Measurements from ENCODE around the gene RALGDS. TPM values are rescaled to one million over a fixed set of nuclear protein-coding genes. Genes with fewer than 3 reads are reported as not detected.

The RALGDS gene
- polyA plus RNA-seq, 6 donors from 2014 or later, result 5.5 to 17.5 (median 8.7) TPM

DNA sequence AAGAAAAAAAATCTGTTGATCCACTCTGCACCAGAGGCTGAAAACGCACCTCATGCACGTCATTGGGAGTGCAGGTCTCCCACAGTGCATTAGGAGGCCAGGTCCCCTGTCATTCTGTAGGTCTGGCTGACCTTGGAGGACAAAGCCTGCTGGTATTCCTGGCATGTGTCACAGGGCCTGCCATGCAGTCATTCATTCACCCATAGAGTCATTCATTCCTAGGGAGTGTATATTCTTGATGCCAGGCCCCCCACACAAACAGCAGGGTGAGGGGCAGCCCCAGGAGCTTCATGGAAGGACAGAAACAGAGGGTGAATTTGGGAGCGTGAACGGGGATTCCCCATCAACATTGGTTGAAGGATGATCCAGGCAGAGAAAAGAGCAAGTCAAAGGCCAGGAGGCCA lies 40.5 kb upstream of the RALGDS start:
- no peaks in the 10 kb centered on the region for H3K9me3 Mint-ChIP-seq
- H3K27ac Mint-ChIP-seq, result peak overlapping the region in 3 of 6 donors; percentile 5 to 58 (median 24)
- H3K4me1 Mint-ChIP-seq, result peaks cover 21 to 36% (median 26%) of the 10 kb centered on the region in 3 donors
- no peak for DNase-seq
- H3K36me3 Mint-ChIP-seq, result peaks cover 0 to 9% of the 10 kb centered on the region in 2 donors
- H3K4me3 Mint-ChIP-seq, result peak overlapping the region; percentile 67 to 87 (median 78)
- no peaks in the 10 kb centered on the region for H3K27me3 Mint-ChIP-seq
- ATAC-seq (ENCODE audit: low read depth in 2 of 2), result no peak

DNA sequence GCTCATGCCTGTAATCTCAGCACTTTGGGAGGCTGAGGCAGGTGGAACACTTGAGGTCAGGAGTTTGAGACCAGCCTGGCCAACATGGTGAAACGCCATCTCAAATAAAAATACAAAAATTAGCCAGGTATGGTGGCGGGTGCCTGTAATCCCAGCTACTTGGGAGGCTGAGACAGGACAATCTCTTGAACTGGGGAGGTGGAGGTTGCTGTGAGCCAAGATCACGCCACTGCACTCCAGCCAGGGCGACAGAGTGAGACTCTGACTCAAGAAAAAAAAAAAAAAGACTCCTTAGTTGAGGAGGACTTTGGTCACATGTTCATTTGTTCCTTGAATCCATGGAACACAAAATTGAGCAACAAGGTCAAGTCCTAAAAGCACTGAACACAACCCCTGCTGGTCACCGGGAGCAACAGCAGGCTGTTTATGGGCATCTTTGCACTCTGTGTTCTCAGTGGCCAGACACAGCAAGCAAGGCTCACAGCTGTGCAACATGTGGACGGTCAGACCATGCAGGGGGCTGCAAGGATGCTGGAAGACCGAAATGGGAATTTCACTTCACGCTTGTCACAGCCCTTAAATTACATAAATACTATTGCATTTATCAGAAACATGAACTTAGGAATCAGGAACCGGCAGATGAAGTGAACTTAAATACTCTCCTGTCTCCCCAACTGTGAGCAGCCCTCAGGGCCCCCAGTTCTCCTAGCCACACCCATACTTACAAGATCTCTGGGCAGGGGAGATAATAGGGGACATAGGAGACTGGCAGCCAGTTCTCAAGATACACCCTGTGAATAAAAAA lies 39.9 kb upstream of the RALGDS start:
- peak; percentile 53 to 63 for ATAC-seq (ENCODE audit: low read depth in 2 of 2)
- no peaks in the 10 kb centered on the region for H3K27me3 Mint-ChIP-seq
- DNase-seq, result no peak
- peaks cover 21 to 36% (median 27%) of the 10 kb centered on the region in 3 donors for H3K4me1 Mint-ChIP-seq
- H3K9me3 Mint-ChIP-seq, result no peaks in the 10 kb centered on the region
- peak overlapping the region in 4 of 8 donors; percentile 31 to 68 (median 50) for H3K4me3 Mint-ChIP-seq
- H3K27ac Mint-ChIP-seq, result peak overlapping the region in 2 of 6 donors; percentile 5 to 81
- peaks cover 0 to 9% of the 10 kb centered on the region in 2 donors for H3K36me3 Mint-ChIP-seq

DNA sequence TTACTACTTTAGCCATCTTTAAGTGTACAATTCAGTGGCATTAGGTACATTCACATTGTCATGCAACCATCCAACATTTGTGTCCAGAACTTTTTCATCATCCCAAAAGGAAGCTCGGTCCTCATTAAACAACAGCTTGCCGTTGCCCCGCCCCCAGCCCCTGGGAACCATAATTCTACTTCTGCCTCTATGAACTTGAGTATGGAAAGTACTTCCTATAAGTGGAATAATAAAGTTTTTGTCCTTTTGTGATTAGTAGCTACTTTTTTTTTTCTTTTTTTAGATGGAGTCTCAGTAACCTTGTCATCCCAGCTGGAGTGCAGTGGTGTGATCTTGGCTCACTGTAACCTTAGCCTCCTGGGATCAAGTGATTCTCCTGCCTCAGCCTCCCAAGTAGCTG lies 37.7 kb upstream of the RALGDS start:
- H3K4me3 Mint-ChIP-seq, result no peak overlapping the region
- DNase-seq (no peak), ATAC-seq (ENCODE audit: low read depth in 2 of 2) (no peak)
- no peaks in the 10 kb centered on the region for H3K27me3 Mint-ChIP-seq
- H3K4me1 Mint-ChIP-seq, result peaks cover 16 to 34% (median 26%) of the 10 kb centered on the region in 3 donors
- H3K36me3 Mint-ChIP-seq, result peaks cover 4 to 9% of the 10 kb centered on the region in 2 donors
- H3K9me3 Mint-ChIP-seq, result no peaks in the 10 kb centered on the region
- no peak overlapping the region for H3K27ac Mint-ChIP-seq

DNA sequence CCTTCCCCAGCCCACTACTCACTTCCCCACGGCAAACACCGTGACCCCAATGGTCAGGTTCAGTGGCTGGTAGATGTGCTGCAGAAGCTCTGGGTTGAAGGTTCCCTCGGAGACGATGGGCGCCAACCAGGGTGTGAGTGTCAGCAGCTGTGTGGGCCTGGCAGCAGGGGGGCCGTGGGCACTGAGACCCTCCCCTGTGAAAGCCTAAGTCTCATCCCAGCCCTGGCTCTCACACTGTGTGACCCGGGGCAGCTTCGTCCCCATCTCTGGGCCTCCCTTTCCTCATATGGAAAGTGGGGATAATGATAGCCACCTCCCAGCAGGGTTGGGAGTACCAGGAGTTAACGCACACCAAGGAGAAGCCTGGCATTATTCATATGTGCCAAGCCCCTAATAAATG lies 34.1 kb upstream of the RALGDS start:
- Mint-ChIP-seq H3K27me3 (no peaks in the 10 kb centered on the region), H3K27ac (peak overlapping the region in 2 of 6 donors; percentile 9 to 79), H3K9me3 (no peaks in the 10 kb centered on the region), H3K4me1 (peaks cover 13 to 14% (median 14%) of the 10 kb centered on the region in 3 donors), H3K4me3 (peak overlapping the region in 1 of 8 donors; percentile 47), H3K36me3 (peaks cover 4 to 9% of the 10 kb centered on the region in 2 donors)
- ATAC-seq (ENCODE audit: low read depth in 2 of 2), result no peak
- no peak for DNase-seq

DNA sequence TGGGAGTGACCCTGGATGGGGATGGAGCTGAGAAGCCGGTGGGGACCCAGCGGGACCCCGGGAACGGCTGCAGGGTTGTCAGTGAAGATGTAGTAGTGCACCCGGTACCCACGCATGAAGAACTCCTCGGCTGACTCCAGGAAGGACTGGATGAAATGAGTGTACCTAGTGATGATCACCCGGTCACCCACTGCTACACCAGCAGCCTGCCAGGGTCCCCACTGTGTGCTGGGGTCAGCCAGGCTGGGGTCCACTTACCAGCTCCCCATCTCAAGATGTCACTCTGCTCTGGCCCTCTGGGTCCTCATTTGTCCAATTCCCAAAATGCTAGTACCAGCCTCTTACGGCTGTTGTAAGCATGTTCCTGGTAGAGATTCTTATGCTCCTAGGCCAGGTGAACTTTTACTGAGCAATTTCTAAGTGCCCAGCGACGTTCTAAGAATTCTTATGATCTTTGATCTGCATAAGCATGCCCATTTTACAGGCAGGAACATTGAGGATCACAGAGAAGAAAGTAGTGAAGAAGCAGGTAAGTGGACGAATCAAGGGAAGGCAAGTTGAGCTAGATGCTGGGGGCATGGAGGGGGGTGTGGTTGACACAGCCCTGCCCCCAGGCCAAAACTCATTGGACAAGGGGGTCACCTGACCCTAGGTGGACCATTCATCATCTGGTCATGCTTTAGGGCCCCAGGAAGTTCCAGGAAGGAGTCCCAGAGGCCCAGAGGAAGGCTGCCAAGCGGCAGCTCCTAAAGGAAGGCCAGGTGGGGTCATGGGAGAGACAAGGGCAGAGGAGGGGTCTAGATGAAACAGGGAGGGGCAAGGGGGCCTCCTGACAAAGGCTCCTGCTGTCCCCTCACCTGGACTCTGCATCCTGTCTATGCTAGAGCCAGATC lies 33.3 kb upstream of the RALGDS start:
- Mint-ChIP-seq H3K36me3 (peaks cover under 1 to 4% of the 10 kb centered on the region in 2 donors), H3K4me3 (peak overlapping the region in 1 of 8 donors; percentile 27), H3K27ac (peak overlapping the region in 3 of 6 donors; percentile 49 to 76 (median 52)), H3K9me3 (no peaks in the 10 kb centered on the region), H3K27me3 (no peaks in the 10 kb centered on the region), H3K4me1 (peaks cover 10 to 19% (median 13%) of the 10 kb centered on the region in 3 donors)
- DNase-seq, result no peak
- ATAC-seq (ENCODE audit: low read depth in 2 of 2), result no peak

DNA sequence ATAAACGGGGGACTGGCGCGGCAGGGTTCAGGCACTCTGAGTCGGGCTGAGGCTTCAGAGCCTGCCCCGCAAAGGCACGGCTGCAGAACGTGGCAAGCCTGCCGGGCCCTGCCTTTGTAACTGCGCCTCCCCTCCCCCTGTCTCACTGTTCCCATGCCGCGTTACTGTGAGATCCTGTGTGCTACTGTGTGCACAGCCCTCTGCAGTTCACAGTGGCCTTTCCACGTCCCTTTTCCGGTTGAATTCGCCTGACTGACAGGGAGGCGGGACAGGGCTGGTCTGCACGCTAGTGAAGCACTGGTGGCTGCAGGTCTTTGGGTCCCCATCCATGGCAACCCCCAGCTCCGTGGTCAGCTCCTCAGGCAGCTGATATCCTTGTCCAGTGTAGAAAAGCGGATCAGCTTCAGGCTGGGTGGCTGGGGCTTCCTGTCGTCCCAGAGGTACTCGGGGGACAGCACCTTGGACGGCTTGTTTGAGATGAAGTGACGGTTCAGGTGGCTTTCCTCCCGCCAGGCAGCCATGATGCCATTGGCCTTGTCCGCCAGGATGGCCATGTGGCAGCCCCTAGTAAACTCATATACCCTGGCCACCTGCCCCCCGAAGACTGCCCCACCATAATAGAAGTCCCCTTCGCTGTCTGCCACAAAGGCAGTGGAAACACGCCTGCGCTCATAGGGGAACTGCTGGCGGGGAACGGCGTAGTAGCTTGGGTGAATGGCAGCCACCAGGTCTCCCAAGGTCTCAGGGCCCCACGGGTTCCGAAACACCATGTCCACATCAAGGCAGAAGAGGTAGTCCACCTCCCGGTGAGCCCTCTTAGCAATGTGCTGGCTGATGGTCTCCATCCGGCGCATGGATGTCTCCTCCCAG lies 32.4 kb upstream of the RALGDS start:
- H3K4me1 Mint-ChIP-seq, result peaks cover 11 to 20% (median 14%) of the 10 kb centered on the region in 3 donors
- H3K27ac Mint-ChIP-seq, result no peak overlapping the region
- no peaks in the 10 kb centered on the region for H3K9me3 Mint-ChIP-seq
- H3K27me3 Mint-ChIP-seq, result no peaks in the 10 kb centered on the region
- peak overlapping the region in 1 of 8 donors; percentile 52 for H3K4me3 Mint-ChIP-seq
- peaks cover 0 to 4% of the 10 kb centered on the region in 2 donors for H3K36me3 Mint-ChIP-seq
- ATAC-seq (ENCODE audit: low read depth in 2 of 2), result no peak
- DNase-seq, result no peak

DNA sequence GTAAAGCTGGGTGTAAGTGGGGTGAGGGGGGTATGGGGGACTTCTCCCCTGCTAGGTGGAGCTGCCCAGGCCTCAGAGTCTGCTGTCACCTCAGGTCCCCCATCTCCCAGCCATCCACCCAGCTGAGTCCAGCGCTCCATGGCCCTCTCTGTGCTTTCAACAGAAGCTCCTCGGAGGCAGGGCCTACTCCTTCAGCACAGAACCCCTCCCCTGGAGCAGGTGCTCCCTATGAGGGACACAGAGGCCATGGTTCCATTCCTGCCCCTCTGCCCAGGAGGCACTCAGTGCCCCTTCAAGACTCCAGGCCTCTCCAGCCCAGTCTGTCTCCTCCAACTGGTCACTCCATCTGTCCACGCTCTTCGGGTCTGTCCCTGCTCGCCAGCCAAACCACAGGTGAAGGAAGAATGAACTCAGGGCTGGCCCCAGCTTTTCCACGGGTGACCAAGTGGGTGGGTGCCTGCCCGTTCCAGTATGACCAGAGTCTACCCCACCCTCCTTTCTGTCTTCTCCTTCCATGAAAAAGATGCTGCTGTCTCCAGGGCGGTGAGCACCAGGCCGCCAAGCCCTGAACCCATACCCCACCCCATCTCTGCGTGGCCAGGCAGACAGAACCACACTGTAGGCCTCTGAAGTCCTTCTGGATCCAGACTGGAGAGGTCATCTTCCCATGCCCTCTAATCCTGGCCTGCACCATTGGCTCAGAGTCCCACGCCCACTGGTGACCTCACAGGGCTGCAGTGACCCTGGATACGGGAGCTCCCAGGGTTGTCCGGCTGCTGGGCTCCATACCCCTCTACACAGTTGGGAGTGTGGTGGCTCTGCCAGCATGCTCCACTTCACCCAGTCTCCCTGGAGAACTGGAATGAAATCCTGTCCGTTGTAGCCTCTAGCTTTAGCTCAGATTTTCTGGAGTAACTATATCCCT lies 30.8 kb upstream of the RALGDS start:
- Mint-ChIP-seq H3K4me3 (peak overlapping the region in 3 of 8 donors; percentile 35 to 80 (median 61)), H3K27ac (peak overlapping the region in 5 of 6 donors; percentile 51 to 94 (median 88)), H3K36me3 (peaks cover 0 to 4% of the 10 kb centered on the region in 2 donors), H3K4me1 (peaks cover 23 to 30% (median 30%) of the 10 kb centered on the region in 3 donors), H3K27me3 (no peaks in the 10 kb centered on the region), H3K9me3 (no peaks in the 10 kb centered on the region)
- ATAC-seq (ENCODE audit: low read depth in 2 of 2), result no peak
- DNase-seq, result no peak

DNA sequence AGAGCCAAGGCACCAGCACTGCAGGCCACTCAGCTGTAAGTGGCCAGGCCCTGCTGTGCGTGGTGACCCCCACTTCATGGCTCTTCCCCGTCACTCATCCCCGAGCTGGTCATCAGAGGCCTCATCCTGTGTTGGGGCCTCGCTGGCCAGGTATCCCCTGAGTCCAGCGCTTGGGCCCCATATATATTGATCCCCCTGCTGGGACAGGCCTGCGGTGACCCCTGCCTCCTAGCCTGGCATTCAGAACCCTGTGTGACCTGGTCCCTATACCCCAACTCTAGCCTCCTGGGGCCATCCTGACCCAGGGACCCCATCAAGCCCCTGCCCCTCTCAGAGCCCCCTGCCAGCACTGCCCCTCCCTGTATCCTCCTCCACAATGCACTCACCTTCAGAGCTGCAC lies 30.0 kb upstream of the RALGDS start:
- H3K36me3 Mint-ChIP-seq, result peaks cover 0 to 4% of the 10 kb centered on the region in 2 donors
- H3K9me3 Mint-ChIP-seq, result no peaks in the 10 kb centered on the region
- ATAC-seq (ENCODE audit: low read depth in 2 of 2) (no peak), DNase-seq (no peak)
- H3K27ac Mint-ChIP-seq, result peak overlapping the region in 5 of 6 donors; percentile 21 to 80 (median 47)
- H3K27me3 Mint-ChIP-seq, result no peaks in the 10 kb centered on the region
- H3K4me3 Mint-ChIP-seq, result peak overlapping the region; percentile 35 to 87 (median 57)
- peaks cover 28 to 35% (median 30%) of the 10 kb centered on the region in 3 donors for H3K4me1 Mint-ChIP-seq

DNA sequence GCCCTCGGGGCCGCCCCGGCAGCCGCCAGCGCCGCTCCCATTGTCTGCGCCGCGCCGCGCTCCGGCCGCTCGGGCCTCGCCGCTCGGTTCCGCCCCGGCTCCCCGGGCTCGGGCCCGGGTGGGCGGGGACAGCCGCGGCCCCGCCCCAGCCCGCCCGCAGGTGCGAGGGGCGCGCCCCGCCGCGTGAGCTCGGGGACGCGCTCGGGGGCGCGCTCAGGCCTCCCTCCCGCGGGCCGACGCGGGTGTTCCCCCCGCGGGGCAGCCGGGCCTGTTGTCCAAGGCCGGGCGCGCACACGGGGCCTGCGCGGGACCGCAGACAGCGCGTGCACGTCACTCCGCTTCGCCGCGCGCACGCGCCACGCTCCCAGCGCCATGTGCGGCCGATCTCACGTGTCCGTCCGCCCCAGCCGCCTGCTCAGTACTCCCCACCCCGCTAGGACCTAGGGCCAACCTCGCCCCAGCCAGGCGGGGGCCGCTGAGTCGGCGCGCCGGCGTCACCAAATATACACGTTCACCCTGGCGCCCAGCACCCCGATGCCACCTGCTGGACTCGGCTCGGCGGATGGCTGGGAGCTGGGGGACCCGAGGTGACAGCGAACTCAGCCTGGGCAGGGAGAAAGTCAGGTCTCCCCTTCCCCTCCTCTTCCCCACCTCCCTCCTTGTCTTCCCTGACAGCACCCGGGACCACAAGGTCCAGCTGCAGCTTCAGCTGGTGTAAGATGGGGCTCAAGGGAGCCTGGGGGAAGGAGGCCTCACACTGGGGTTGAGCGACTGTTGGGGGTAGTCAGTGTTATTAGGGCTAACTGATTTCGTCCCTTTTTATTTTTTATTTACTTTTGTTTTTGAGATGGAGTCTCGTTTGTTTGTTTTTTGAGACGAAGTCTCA lies 28.3 kb upstream of the RALGDS start:
- Mint-ChIP-seq H3K36me3 (peaks cover 0 to 2% of the 10 kb centered on the region in 2 donors), H3K9me3 (no peaks in the 10 kb centered on the region), H3K4me1 (peaks cover 33 to 45% (median 37%) of the 10 kb centered on the region in 3 donors), H3K4me3 (peak overlapping the region; percentile 75 to 90 (median 86)), H3K27ac (peak overlapping the region; percentile 64 to 98 (median 88)), H3K27me3 (no peaks in the 10 kb centered on the region)
- DNase-seq (peak; percentile 86), ATAC-seq (ENCODE audit: low read depth in 2 of 2) (peak; percentile 68 to 70)

DNA sequence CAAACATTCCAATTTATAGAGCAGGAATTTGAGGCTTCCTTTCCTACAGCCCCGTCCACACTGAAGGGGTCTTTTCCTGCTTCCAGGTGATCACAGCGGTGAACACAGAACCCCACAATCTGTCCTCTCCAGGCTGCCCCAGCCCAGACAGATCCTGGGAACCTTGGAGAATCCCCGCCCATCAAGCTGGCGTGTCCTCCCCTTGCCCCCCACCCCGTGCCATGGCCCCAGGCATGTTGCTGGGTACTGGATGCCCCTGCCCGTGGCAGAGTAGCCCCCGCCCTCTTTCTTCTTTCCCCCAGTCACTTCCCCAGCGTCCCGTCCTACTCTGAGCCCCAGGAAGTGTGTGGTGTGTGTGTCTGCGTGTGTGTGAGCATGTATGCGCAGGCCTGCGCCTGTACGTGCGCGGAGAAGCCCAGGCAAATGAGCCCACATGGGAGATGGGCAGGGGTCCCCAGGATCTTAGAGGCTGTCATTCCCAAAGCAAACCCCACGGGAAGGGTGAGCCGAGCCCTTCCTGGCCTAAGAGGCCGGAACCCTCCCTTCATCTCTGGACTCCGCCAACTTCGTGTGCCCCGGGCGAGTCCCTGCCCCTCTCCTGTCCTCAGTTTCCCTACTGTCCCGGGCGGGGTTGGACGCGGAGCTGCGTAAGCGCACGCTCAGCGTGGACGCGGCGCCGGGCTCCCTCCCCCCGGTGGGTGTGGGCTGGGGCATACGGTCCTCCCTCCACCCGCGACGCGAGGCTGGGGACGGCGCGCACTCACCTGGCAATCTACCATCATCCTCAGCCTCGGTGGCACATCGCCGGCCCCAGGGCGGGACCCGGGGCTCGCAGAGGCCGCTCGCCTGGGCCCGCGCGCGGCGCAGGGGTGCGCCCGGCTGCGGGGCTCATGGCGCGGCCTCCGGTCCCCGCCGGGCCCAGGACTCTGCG lies 27.4 kb upstream of the RALGDS start:
- no peaks in the 10 kb centered on the region for H3K27me3 Mint-ChIP-seq
- peak; percentile 62 for DNase-seq
- ATAC-seq (ENCODE audit: low read depth in 2 of 2), result peak; percentile 31
- H3K4me1 Mint-ChIP-seq, result peaks cover 40 to 52% (median 43%) of the 10 kb centered on the region in 3 donors
- H3K4me3 Mint-ChIP-seq, result peak overlapping the region; percentile 80 to 93 (median 88)
- H3K27ac Mint-ChIP-seq, result peak overlapping the region; percentile 93 to 98 (median 98)
- no peaks in the 10 kb centered on the region for H3K36me3 Mint-ChIP-seq
- no peaks in the 10 kb centered on the region for H3K9me3 Mint-ChIP-seq

Data from naive B cell (primary cell).